IMR-90 (cell line): ENCODE data around the gene NEK5. TPM values are rescaled to one million over a fixed set of nuclear protein-coding genes. Genes with fewer than 3 reads are reported as not detected.

ENCODE experiments used
- ATAC-seq: fragments of 200-7000 bp; cut with Tn5 transposase; 2 replicates; pipeline ENCODE4 v1.9.1; 2020; ENCODE audit warnings: low read depth, mild to moderate bottlenecking, moderate library complexity
- BruUV-seq: library from RNA; stranded (reverse); fragments of 400-500 nt; replicated peaks from 2 replicates; lab custom pipeline; 2021; lab: Mats Ljungman, UMichigan
- CTCF ChIA-PET: fragments of 300-600 bp; formaldehyde crosslinking; extraction: SDS; loops from one replicate; lab custom pipeline; 2021; ENCODE audit warnings: antibody characterized with exemption; lab: Yijun Ruan, JAX
- POLR2A ChIA-PET: fragments of 300-600 bp; sonication (Branson Sonifier 250); formaldehyde crosslinking; loops from one replicate; lab custom pipeline; 2022; ENCODE audit warnings: antibody characterized with exemption; ENCODE audit not compliant: unreplicated experiment; lab: Charles Lee
- DNase-seq: peaks from one replicate; pipeline ENCODE4 v3.0.0; 2013
- H2AFZ ChIP-seq: replicated peaks from 2 replicates; pipeline ENCODE3; 2013; ENCODE audit warnings: low read length, mild to moderate bottlenecking; ENCODE audit not compliant: poor library complexity
- H2AK5ac ChIP-seq: 2 replicates; pipeline ENCODE4 v1.6.1; 2013; ENCODE audit warnings: low read depth, low read length, inconsistent platforms
- H2AK9ac ChIP-seq: replicated peaks from 2 replicates; pipeline ENCODE3; 2013; ENCODE audit warnings: mild to moderate bottlenecking, low read depth, low read length, moderate library complexity; ENCODE audit not compliant: poor library complexity
- H2BK120ac ChIP-seq: 2 replicates; pipeline ENCODE4 v1.6.1; 2013; ENCODE audit warnings: low read depth, low read length, inconsistent platforms
- H2BK15ac ChIP-seq: 3 replicates; pipeline ENCODE4 v1.6.1; 2013; ENCODE audit warnings: low read depth, low read length, inconsistent platforms
- H2BK20ac ChIP-seq: 2 replicates; pipeline ENCODE4 v1.6.1; 2013; ENCODE audit warnings: low read depth, mild to moderate bottlenecking, inconsistent platforms, low read length, moderate library complexity
- H2BK5ac ChIP-seq: 2 replicates; pipeline ENCODE4 v1.6.1; 2013; ENCODE audit warnings: mild to moderate bottlenecking, low read depth, low read length, inconsistent platforms; ENCODE audit not compliant: poor library complexity, severe bottlenecking
- H3K14ac ChIP-seq: replicated peaks from 2 replicates; pipeline ENCODE4 v1.6.1; 2013; ENCODE audit warnings: low read depth, low read length, inconsistent platforms
- H3K18ac ChIP-seq: 2 replicates; pipeline ENCODE4 v1.6.1; 2013; ENCODE audit warnings: low read depth, low read length, control low read depth
- H3K23ac ChIP-seq: 2 replicates; pipeline ENCODE4 v1.6.1; 2013; ENCODE audit warnings: low read depth, low read length, inconsistent platforms
- H3K27ac ChIP-seq: 2 replicates; pipeline ENCODE4 v1.5.1; 2013; ENCODE audit warnings: mild to moderate bottlenecking, control low read depth, low read length; ENCODE audit not compliant: insufficient read depth
- H3K27me3 ChIP-seq: 2 replicates; pipeline ENCODE4 v1.6.1; 2013; ENCODE audit warnings: low read length; ENCODE audit not compliant: control insufficient read depth, insufficient read depth
- H3K36me3 ChIP-seq: 2 replicates; pipeline ENCODE4 v1.6.1; 2013; ENCODE audit warnings: low read length, mixed read lengths; ENCODE audit not compliant: control insufficient read depth, insufficient read depth
- H3K4ac ChIP-seq: 2 replicates; pipeline ENCODE4 v1.6.1; 2013; ENCODE audit warnings: low read depth, low read length, inconsistent platforms
- H3K4me1 ChIP-seq: 2 replicates; pipeline ENCODE4 v1.6.1; 2013; ENCODE audit warnings: low read length, mixed read lengths; ENCODE audit not compliant: control insufficient read depth, insufficient read depth
- H3K4me2 ChIP-seq: 2 replicates; pipeline ENCODE4 v1.6.1; 2013; ENCODE audit warnings: low read depth, mild to moderate bottlenecking, control low read depth, low read length, moderate library complexity
- H3K4me3 ChIP-seq: 2 replicates; pipeline ENCODE4 v1.5.1; 2013; ENCODE audit warnings: low read depth, mild to moderate bottlenecking, control low read depth, low read length, moderate library complexity; ENCODE audit not compliant: insufficient read depth
- H3K56ac ChIP-seq: 2 replicates; pipeline ENCODE4 v1.6.1; 2013; ENCODE audit warnings: low read length, inconsistent platforms; ENCODE audit not compliant: insufficient read depth; ENCODE audit errors: extremely low read depth
- H3K79me1 ChIP-seq, 2 experiments: 2 replicates each; pipeline ENCODE4 v1.6.1; 2013; ENCODE audit warnings: low read length in 2 of 2, inconsistent platforms in 1 of 2, low read depth in 1 of 2
- H3K9ac ChIP-seq: 2 replicates; pipeline ENCODE4 v1.6.1; 2013; ENCODE audit warnings: low read depth, low read length, control low read depth
- H3K9me1 ChIP-seq: 2 replicates; pipeline ENCODE4 v1.6.1; 2013; ENCODE audit warnings: low read length, inconsistent platforms; ENCODE audit not compliant: insufficient read depth
- H3K9me3 ChIP-seq: 2 replicates; pipeline ENCODE4 v1.6.1; 2013; ENCODE audit warnings: low read length; ENCODE audit not compliant: control insufficient read depth, insufficient read depth
- H4K20me1 ChIP-seq: 2 replicates; pipeline ENCODE4 v1.6.1; 2013; ENCODE audit warnings: low read length, inconsistent platforms; ENCODE audit not compliant: insufficient read depth
- H4K5ac ChIP-seq: 2 replicates; pipeline ENCODE4 v1.6.1; 2013; ENCODE audit warnings: mild to moderate bottlenecking, low read depth, low read length, control low read depth
- H4K8ac ChIP-seq, 2 experiments: 2 replicates each; pipeline ENCODE4 v1.6.1; 2013; ENCODE audit warnings: low read depth in 2 of 2, low read length in 2 of 2, control low read depth in 1 of 2, inconsistent platforms in 1 of 2
- H4K91ac ChIP-seq: 2 replicates; pipeline ENCODE4 v1.6.1; 2013; ENCODE audit warnings: low read depth, low read length, inconsistent platforms; ENCODE audit not compliant: insufficient read depth
- BHLHE40 ChIP-seq: fragments of 150-350 bp; IDR thresholded peaks from 2 replicates; pipeline ENCODE4 v1.6.1; 2016; ENCODE audit warnings: mild to moderate bottlenecking, low read depth, low read length
- MAFK ChIP-seq: IDR thresholded peaks from 2 replicates; pipeline ENCODE4 v1.6.1; 2012; ENCODE audit warnings: low read depth, low read length, improper control_type of control experiment
- MAZ ChIP-seq: IDR thresholded peaks from 2 replicates; pipeline ENCODE4 v1.6.1; 2012; ENCODE audit warnings: low read depth, mild to moderate bottlenecking, low read length, improper control_type of control experiment, moderate library complexity, borderline replicate concordance
- MXI1 ChIP-seq: IDR thresholded peaks from 2 replicates; pipeline ENCODE4 v1.6.1; 2012; ENCODE audit warnings: low read depth, mild to moderate bottlenecking, low read length, moderate library complexity, borderline replicate concordance
- POLR2A ChIP-seq: IDR thresholded peaks from 2 replicates; pipeline ENCODE4 v1.6.1; 2012; ENCODE audit warnings: mild to moderate bottlenecking, low read depth, low read length
- RCOR1 ChIP-seq: IDR thresholded peaks from 2 replicates; pipeline ENCODE4 v1.6.1; 2012; ENCODE audit warnings: mild to moderate bottlenecking, low read length, improper control_type of control experiment; ENCODE audit not compliant: insufficient replicate concordance
- RFX5 ChIP-seq: IDR thresholded peaks from 2 replicates; pipeline ENCODE4 v1.8.0; 2012; ENCODE audit warnings: low read depth, mild to moderate bottlenecking, low read length, moderate library complexity
- WGBS, 2 experiments: methylation state at CpG; one replicate each; pipeline versions ENCODE4 v1.1.5 to v1.1.7; 2013; ENCODE audit warnings: missing lambda C conversion rate in 2 of 2; ENCODE audit not compliant: insufficient read length in 1 of 2; ENCODE audit errors: extremely low coverage in 2 of 2; 5-methylcytosine and 5-hydroxymethylcytosine counted together
- dilution Hi-C: fragments of 300-500 bp; cut with HindIII; formaldehyde crosslinking; loops from one replicate; pipeline ENCODE4 v1.14.3; 2018; ENCODE audit warnings: low sequenced_read_pairs; ENCODE audit not compliant: unreplicated experiment
- in situ Hi-C: fragments of 300-500 bp; cut with MboI; formaldehyde crosslinking; loops from 3 replicates; pipeline ENCODE4 v1.14.3; 2019; ENCODE audit warnings: low sequenced_read_pairs, inconsistent platforms, mixed read lengths
- intact Hi-C: fragments of 100-400 bp; cut with micrococcal nuclease; formaldehyde crosslinking; loops from 2 replicates; pipeline ENCODE4 v1.10.0; 2022
- polyA plus RNA-seq, 3 experiments: library from polyadenylated mRNA; depleted of rRNA; stranded (reverse); fragments of >200 nt; gene quantifications; 2 replicates each; pipeline ENCODE4 v1.2.3, GENCODE V29; 2012; ENCODE audit warnings: low replicate concordance in 1 of 3
- total RNA-seq: library from RNA; depleted of rRNA; stranded (reverse); fragments of >200 nt; gene quantifications from 2 replicates; pipeline ENCODE4 v1.2.3, GENCODE V29; 2012
- TF ChIP-seq, protein P1 (sequence below): conservative IDR thresholded peaks from 2 replicates; pipeline ENCODE4 v1.5.1; 2012; ENCODE audit warnings: mild to moderate bottlenecking, low read depth, low read length, improper control_type of control experiment

The NEK5 gene
- total and polyA plus RNA-seq, 2 of the 4 experiments (the other 2 are of a cell fraction), result not detected

DNA sequence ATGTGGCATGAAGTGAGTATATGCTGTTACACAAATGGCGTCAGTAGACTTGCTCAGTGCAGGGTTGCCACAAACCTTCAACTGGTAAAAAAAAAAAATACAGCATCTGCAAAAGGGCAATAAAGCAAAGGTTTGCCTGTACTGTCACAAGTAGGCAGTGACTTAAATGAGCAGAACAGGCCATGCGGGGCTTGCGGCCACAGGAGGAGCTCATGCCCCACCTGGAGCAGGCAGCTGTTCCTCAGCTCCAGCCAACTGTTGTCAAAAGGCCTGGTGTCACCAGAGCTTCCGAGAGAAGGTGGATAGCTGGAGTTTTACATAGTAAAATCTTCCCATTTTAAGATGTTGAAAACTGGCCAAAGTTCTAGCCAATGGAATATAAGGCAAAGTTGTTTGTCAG is 125.3 kb downstream of the NEK5 start:
- Histone ChIP-seq H3K4me3 (no peak overlapping the region), H2BK15ac (no peak overlapping the region), H2BK20ac (no peak overlapping the region), H4K5ac (no peak overlapping the region), H4K8ac (no peak overlapping the region), H3K79me1 (no peaks in the 10 kb centered on the region), H3K27me3 (peaks cover 21% of the 10 kb centered on the region), H3K9me1 (no peaks in the 10 kb centered on the region), H3K14ac (no peak overlapping the region), H3K9me3 (no peaks in the 10 kb centered on the region), H3K23ac (no peak overlapping the region), H3K36me3 (no peaks in the 10 kb centered on the region), H3K4me1 (peaks cover 11% of the 10 kb centered on the region), H2BK5ac (no peak overlapping the region), H3K4ac (no peak overlapping the region), H4K91ac (no peak overlapping the region), H3K56ac (no peak overlapping the region), H3K4me2 (no peak overlapping the region), H3K9ac (no peak overlapping the region), H4K20me1 (peaks cover 5% of the 10 kb centered on the region; the same call in 1 of the 2 replicates), H3K27ac (no peak overlapping the region), H2BK120ac (no peak overlapping the region), H2AFZ (no peak overlapping the region), H2AK5ac (no peak overlapping the region), H3K18ac (no peak overlapping the region), H2AK9ac (no peak overlapping the region)
- ChIA-PET CTCF (interaction anchor here (0.6 kb wide), 1 partner anchor 140 kb away, joined by 3 read pairs; no protein-coding TSS in a partner anchor), POLR2A (no interaction called here)
- no peak for TF ChIP-seq POLR2A
- TF ChIP-seq MAZ, result no peak
- no peak for TF ChIP-seq MXI1
- TF ChIP-seq RCOR1, result no peak
- TF ChIP-seq, protein P1, sequence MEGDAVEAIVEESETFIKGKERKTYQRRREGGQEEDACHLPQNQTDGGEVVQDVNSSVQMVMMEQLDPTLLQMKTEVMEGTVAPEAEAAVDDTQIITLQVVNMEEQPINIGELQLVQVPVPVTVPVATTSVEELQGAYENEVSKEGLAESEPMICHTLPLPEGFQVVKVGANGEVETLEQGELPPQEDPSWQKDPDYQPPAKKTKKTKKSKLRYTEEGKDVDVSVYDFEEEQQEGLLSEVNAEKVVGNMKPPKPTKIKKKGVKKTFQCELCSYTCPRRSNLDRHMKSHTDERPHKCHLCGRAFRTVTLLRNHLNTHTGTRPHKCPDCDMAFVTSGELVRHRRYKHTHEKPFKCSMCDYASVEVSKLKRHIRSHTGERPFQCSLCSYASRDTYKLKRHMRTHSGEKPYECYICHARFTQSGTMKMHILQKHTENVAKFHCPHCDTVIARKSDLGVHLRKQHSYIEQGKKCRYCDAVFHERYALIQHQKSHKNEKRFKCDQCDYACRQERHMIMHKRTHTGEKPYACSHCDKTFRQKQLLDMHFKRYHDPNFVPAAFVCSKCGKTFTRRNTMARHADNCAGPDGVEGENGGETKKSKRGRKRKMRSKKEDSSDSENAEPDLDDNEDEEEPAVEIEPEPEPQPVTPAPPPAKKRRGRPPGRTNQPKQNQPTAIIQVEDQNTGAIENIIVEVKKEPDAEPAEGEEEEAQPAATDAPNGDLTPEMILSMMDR, result no peak
- TF ChIP-seq MAFK, result no peak
- TF ChIP-seq BHLHE40, result no peak
- no peak for TF ChIP-seq RFX5
- ATAC-seq, result no peak
- dilution Hi-C loops, result no loop called here
- WGBS, 2 experiments, result 76% methylated on average over 3 of the region's 4 CpGs; no CpG with 5 or more reads in 1 of the 2 experiments
- no TSS peak for BruUV-seq
- in situ Hi-C loops, result loop anchor here (5.0 to 25.0 kb wide), 2 partner anchors 124 to 459 kb away; partner anchors contain the start of genes CKAP2, NEK5 and VPS36
- intact Hi-C loops, result loop anchor here (5.0 kb wide), 1 partner anchor 199 kb away; no protein-coding TSS in a partner anchor
- DNase-seq, result no peak
